HCEC 1CT (cell line): ENCODE data around the gene ISG15.
"Not testable (repeated sequence)": the region's sequence is repeated elsewhere in the genome, so short reads cannot be mapped to it uniquely, and the experiment has no call there.

ENCODE experiments used
- DNase-seq: peaks from one replicate; pipeline ENCODE4 v3.0.0-alpha.2; 2017

ISG15 gene

GRCh38 chr1:1046767-1047166 is 33.5 kb downstream of the ISG15 start:
- no peak for DNase-seq

- no peak for DNase-seq
Measured at GRCh38 chr1:1047407-1047806, 34.1 kb downstream of the ISG15 start.

GRCh38 chr1:1047963-1048362 is 34.7 kb downstream of the ISG15 start:
- DNase-seq = no peak

GRCh38 chr1:1048765-1049164 is 35.5 kb downstream of the ISG15 start:
- no peak for DNase-seq

- no peak for DNase-seq
Measured at GRCh38 chr1:1049318-1050165, 36.2 kb downstream of the ISG15 start.

GRCh38 chr1:1050577-1051052 is 37.3 kb downstream of the ISG15 start:
- no peak for DNase-seq

- no peak for DNase-seq
Measured at GRCh38 chr1:1051127-1051810, 38.0 kb downstream of the ISG15 start.

- DNase-seq = no peak
Measured at GRCh38 chr1:1052003-1052840, 38.9 kb downstream of the ISG15 start.

GRCh38 chr1:1053022-1053421 is 39.7 kb downstream of the ISG15 start:
- no peak for DNase-seq

GRCh38 chr1:1053682-1054081 is 40.4 kb downstream of the ISG15 start:
- DNase-seq = no peak

- DNase-seq = no peak
Measured at GRCh38 chr1:1054099-1054700, 40.9 kb downstream of the ISG15 start.

GRCh38 chr1:1054971-1055370 is 41.7 kb downstream of the ISG15 start:
- DNase-seq = no peak

- DNase-seq = no peak
Measured at GRCh38 chr1:1055841-1056736, 42.8 kb downstream of the ISG15 start.

GRCh38 chr1:1057769-1058087 is 44.4 kb downstream of the ISG15 start:
- DNase-seq = not testable (repeated sequence)

- DNase-seq = no peak
Measured at GRCh38 chr1:1058088-1058905, 45.0 kb downstream of the ISG15 start.

GRCh38 chr1:1058921-1059493 is 45.7 kb downstream of the ISG15 start:
- peak; percentile 22 for DNase-seq

- peak; percentile 68 for DNase-seq
Measured at GRCh38 chr1:1059494-1060280, 46.4 kb downstream of the ISG15 start.

GRCh38 chr1:1060281-1061000 is 47.1 kb downstream of the ISG15 start:
- DNase-seq = no peak
